ENCODE data around the gene TERT. TPM values are rescaled to one million over a fixed set of nuclear protein-coding genes. Genes with fewer than 3 reads are reported as not detected.

TERT gene
- total and polyA plus RNA-seq, 10 of the 15 experiments (the other 5 are each of a cell fraction or from before 2014, with no cell fraction given), result 0.08 to 21.5 (median 5.0) TPM

- TF ChIP-seq CBFB (IDR thresholded peaks at IDR 0.05; ENCODE audit: low read depth) (no peak), ATF2 (IDR thresholded peaks at IDR 0.05; ENCODE audit: low read length) (no peak), IRF4 (IDR thresholded peaks at IDR 0.05; ENCODE audit: low read depth, low read length) (no peak), USF2 (IDR thresholded peaks at IDR 0.05; ENCODE audit: borderline replicate concordance, low read depth, low read length) (no peak), POLR2AphosphoS5 (IDR thresholded peaks at IDR 0.05; ENCODE audit: low read length) (no peak), ZBTB11 (CRISPR knock-in tag; IDR thresholded peaks at IDR 0.05) (no peak), NBN (IDR thresholded peaks at IDR 0.05) (no peak), HCFC1 (IDR thresholded peaks at IDR 0.05; ENCODE audit: low read length) (no peak), HDAC6 (IDR thresholded peaks at IDR 0.05; ENCODE audit: unreplicated experiment) (no peak), ELK1 (IDR thresholded peaks at IDR 0.05; ENCODE audit: low read depth, low read length) (no peak), KLF5 (IDR thresholded peaks at IDR 0.05; ENCODE audit: partially characterized antibody) (no peak), SIX5 (IDR thresholded peaks at IDR 0.05; ENCODE audit: low read depth, low read length, severe bottlenecking) (no peak), ZBTB33 (IDR thresholded peaks at IDR 0.05) (no peak), JUNB (IDR thresholded peaks at IDR 0.05) (no peak), ZNF384 (IDR thresholded peaks at IDR 0.05; ENCODE audit: borderline replicate concordance, low read depth, low read length) (no peak), ETV6 (conservative IDR thresholded peaks at IDR 0.05 in 1 of 2, IDR thresholded peaks at IDR 0.05 in 1 of 2; ENCODE audit: borderline replicate concordance in 1 of 2, low read depth in 1 of 2) (no peak), FOXK2 (IDR thresholded peaks at IDR 0.05) (no peak)
- TF ChIP-seq, protein P1, sequence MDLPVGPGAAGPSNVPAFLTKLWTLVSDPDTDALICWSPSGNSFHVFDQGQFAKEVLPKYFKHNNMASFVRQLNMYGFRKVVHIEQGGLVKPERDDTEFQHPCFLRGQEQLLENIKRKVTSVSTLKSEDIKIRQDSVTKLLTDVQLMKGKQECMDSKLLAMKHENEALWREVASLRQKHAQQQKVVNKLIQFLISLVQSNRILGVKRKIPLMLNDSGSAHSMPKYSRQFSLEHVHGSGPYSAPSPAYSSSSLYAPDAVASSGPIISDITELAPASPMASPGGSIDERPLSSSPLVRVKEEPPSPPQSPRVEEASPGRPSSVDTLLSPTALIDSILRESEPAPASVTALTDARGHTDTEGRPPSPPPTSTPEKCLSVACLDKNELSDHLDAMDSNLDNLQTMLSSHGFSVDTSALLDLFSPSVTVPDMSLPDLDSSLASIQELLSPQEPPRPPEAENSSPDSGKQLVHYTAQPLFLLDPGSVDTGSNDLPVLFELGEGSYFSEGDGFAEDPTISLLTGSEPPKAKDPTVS (IDR thresholded peaks at IDR 0.05; ENCODE audit: low read depth, low read length), result no peak
Observed at GRCh38 chr5:1316588-1317340, 21.9 kb upstream of the TERT start (continued).
